ENCODE measurements around the gene OR1I1.

- TF ChIP-seq CTCF (IDR thresholded peaks at IDR 0.05) (no peak), POLR2A (IDR thresholded peaks at IDR 0.05) (no peak), POLR2AphosphoS5 (IDR thresholded peaks at IDR 0.05) (no peak), EP300 (IDR thresholded peaks at IDR 0.05) (no peak)
These were observed 34.0 kb downstream of the OR1I1 start for GRCh38 chr19:15115762-15116615.

All from upper lobe of left lung (tissue), 4 donors.